ENCODE results near the gene CPEB2.

GRCh38 chr4:14987054-14987453, 15.2 kb upstream of the CPEB2 start:
- TF ChIP-seq CTCF (IDR thresholded peaks at IDR 0.05 in 8 of 11, conservative IDR thresholded peaks at IDR 0.05 in 3 of 11): no peak
- no peak for TF ChIP-seq POLR2AphosphoS5 (IDR thresholded peaks at IDR 0.05)
- no peak for TF ChIP-seq POLR2A (IDR thresholded peaks at IDR 0.05)
